Posterior vena cava (tissue), 2 donors: ENCODE data around the gene THADA. TPM values are rescaled to one million over a fixed set of nuclear protein-coding genes. Genes with fewer than 3 reads are reported as not detected.

ENCODE experiments used
- DNase-seq: peaks from one replicate; pipeline ENCODE4 v3.0.0-alpha.2; 2020; ENCODE audit warnings: low spot score
- intact Hi-C, 2 donors: fragments of 100-400 bp; cut with DNase I; formaldehyde crosslinking; loops; one replicate each; pipeline versions ENCODE4 v1.14.1 to v1.14.2; 2022 to 2023
- total RNA-seq, 2 donors: library from RNA; stranded (reverse); fragmentation: NEBNext Ultra II Directional; extraction: Animal tissue kit (Norgen Biotek cat#: 25700); gene quantifications; one replicate each; pipeline ENCODE4 v1.2.1, GENCODE V29; 2021
- donor health status: DM: yes; HTN: yes; CAD: no.
- donor health status: DM: yes; HTN: yes; CAD: no.

THADA gene
- total RNA-seq, 2 donors from 2014 or later, result 29.9 to 30.7 TPM

GRCh38 chr2:43224131-43224570 lies 371.7 kb downstream of the THADA start:
- DNase-seq, result peak; percentile 91
- intact Hi-C loops, result loop anchor here (5.0 to 10.0 kb wide), 3 partner anchors 147 to 249 kb away; no protein-coding TSS in a partner anchor

GRCh38 chr2:43223521-43224001 lies 372.3 kb downstream of the THADA start:
- intact Hi-C loops, result loop anchor here (5.0 to 10.0 kb wide), 3 partner anchors 146 to 249 kb away; no protein-coding TSS in a partner anchor

GRCh38 chr2:43222475-43223309 lies 373.1 kb downstream of the THADA start:
- intact Hi-C loops, result loop anchor here (5.0 to 10.0 kb wide), 3 partner anchors 145 to 248 kb away; no protein-coding TSS in a partner anchor
- no peak for DNase-seq

More at GRCh38 chr2:43223521-43224001, 372.3 kb downstream of the THADA start:
- DNase-seq, result peak; percentile 57

GRCh38 chr2:43221763-43222474 lies 373.9 kb downstream of the THADA start:
- intact Hi-C loops, result loop anchor here (5.0 to 10.0 kb wide), 3 partner anchors 145 to 247 kb away; no protein-coding TSS in a partner anchor
- peak; percentile 96 for DNase-seq

GRCh38 chr2:43221124-43221762 lies 374.6 kb downstream of the THADA start:
- intact Hi-C loops, result loop anchor here (5.0 to 10.0 kb wide), 3 partner anchors 144 to 246 kb away; no protein-coding TSS in a partner anchor
- peak; percentile 88 for DNase-seq

GRCh38 chr2:43220760-43221123 lies 375.1 kb downstream of the THADA start:
- no peak for DNase-seq
- intact Hi-C loops, result loop anchor here (5.0 to 10.0 kb wide), 3 partner anchors 143 to 246 kb away; no protein-coding TSS in a partner anchor

GRCh38 chr2:43220229-43220751 lies 375.5 kb downstream of the THADA start:
- intact Hi-C loops, result loop anchor here (5.0 to 10.0 kb wide), 3 partner anchors 143 to 245 kb away; no protein-coding TSS in a partner anchor
- DNase-seq, result no peak

GRCh38 chr2:43219383-43220228 lies 376.2 kb downstream of the THADA start:
- intact Hi-C loops, result loop anchor here (5.0 to 10.0 kb wide), 5 partner anchors 37 to 245 kb away; no protein-coding TSS in a partner anchor
- DNase-seq, result peak; percentile 93

- intact Hi-C loops, result loop anchor here in 1 of 2 donors (5.0 to 10.0 kb wide), 2 partner anchors 37 to 94 kb away; no protein-coding TSS in a partner anchor
- DNase-seq, result peak; percentile 76
Measured at GRCh38 chr2:43218702-43219382, 377.0 kb downstream of the THADA start.

GRCh38 chr2:43218155-43218701 lies 377.6 kb downstream of the THADA start:
- no peak for DNase-seq
- intact Hi-C loops, result loop anchor here in 1 of 2 donors (5.0 to 10.0 kb wide), 2 partner anchors 36 to 93 kb away; no protein-coding TSS in a partner anchor

GRCh38 chr2:43217228-43218154 lies 378.3 kb downstream of the THADA start:
- DNase-seq, result no peak

GRCh38 chr2:43216629-43217028 lies 379.2 kb downstream of the THADA start:
- no peak for DNase-seq
- intact Hi-C loops, result loop anchor here in 1 of 2 donors (5.0 to 10.0 kb wide), 2 partner anchors 34 to 92 kb away; no protein-coding TSS in a partner anchor

More at GRCh38 chr2:43217228-43218154, 378.3 kb downstream of the THADA start:
- intact Hi-C loops, result loop anchor here in 1 of 2 donors (5.0 to 10.0 kb wide), 2 partner anchors 35 to 93 kb away; no protein-coding TSS in a partner anchor

GRCh38 chr2:43215673-43216255 lies 380.1 kb downstream of the THADA start:
- intact Hi-C loops, result loop anchor here in 1 of 2 donors (5.0 to 10.0 kb wide), 2 partner anchors 33 to 91 kb away; no protein-coding TSS in a partner anchor
- DNase-seq, result no peak

- intact Hi-C loops, result loop anchor here in 1 of 2 donors (10.0 kb wide), 1 partner anchor 89 kb away; no protein-coding TSS in a partner anchor
- DNase-seq, result no peak
Measured at GRCh38 chr2:43214253-43214652, 381.6 kb downstream of the THADA start.

GRCh38 chr2:43212931-43213330 lies 382.9 kb downstream of the THADA start:
- DNase-seq, result no peak
- intact Hi-C loops, result loop anchor here in 1 of 2 donors (10.0 kb wide), 1 partner anchor 88 kb away; no protein-coding TSS in a partner anchor
